Keratinocyte (primary cell): Measurements from ENCODE around the gene PSAP. TPM values are rescaled to one million over a fixed set of nuclear protein-coding genes. Genes with fewer than 3 reads are reported as not detected.

ENCODE experiments used
- DNase-seq: peaks from one replicate; pipeline ENCODE4 v3.0.0-alpha.2; 2011; ENCODE audit warnings: low read depth, missing footprints, low spot score
- FAIRE-seq: peaks from 2 replicates; lab custom pipeline; 2011; peaks lifted over from hg19 to GRCh38; lab: Jason Lieb, UNC
- H2AFZ ChIP-seq: 2 replicates; pipeline ENCODE4 v1.6.0; 2012; ENCODE audit warnings: low read length, control low read depth, inconsistent platforms; ENCODE audit not compliant: control insufficient read depth
- H3K27ac ChIP-seq: 2 replicates; pipeline ENCODE4 v1.5.1; 2011; ENCODE audit warnings: low read length; ENCODE audit not compliant: control insufficient read depth, insufficient read depth
- H3K27me3 ChIP-seq: 3 replicates; pipeline ENCODE4 v1.6.0; 2011; ENCODE audit warnings: low read length; ENCODE audit not compliant: control insufficient read depth, insufficient read depth; ENCODE audit errors: extremely low read depth
- H3K36me3 ChIP-seq, 2 experiments: 2 replicates in 1 of 2; 3 replicates in 1 of 2; pipeline ENCODE4 v1.5.1; 2011; ENCODE audit warnings: low read length in 2 of 2, mild to moderate bottlenecking in 1 of 2; ENCODE audit not compliant: control insufficient read depth in 2 of 2, insufficient read depth in 2 of 2; ENCODE audit errors: extremely low read depth in 1 of 2
- H3K4me1 ChIP-seq: 3 replicates; pipeline ENCODE4 v1.5.1; 2011; ENCODE audit warnings: low read length; ENCODE audit not compliant: control insufficient read depth, insufficient read depth; ENCODE audit errors: extremely low read depth
- H3K4me2 ChIP-seq: 3 replicates; pipeline ENCODE4 v1.6.0; 2011; ENCODE audit warnings: low read depth, low read length; ENCODE audit not compliant: control insufficient read depth, insufficient read depth; ENCODE audit errors: extremely low read depth
- H3K4me3 ChIP-seq, 3 experiments: fragments of 200-600 bp in 1 of 3; sonication (generic) in 1 of 3; 2 replicates in 2 of 3; 3 replicates in 1 of 3; pipeline ENCODE4 v1.5.1; 2011 to 2016; ENCODE audit warnings: low read length in 3 of 3, mild to moderate bottlenecking in 3 of 3, control low read depth in 2 of 3, inconsistent platforms in 1 of 3, low read depth in 1 of 3, mixed read lengths in 1 of 3, mixed run types in 1 of 3, moderate library complexity in 1 of 3; ENCODE audit not compliant: control insufficient read depth in 2 of 3, insufficient read depth in 2 of 3; ENCODE audit errors: extremely low read depth in 1 of 3
- H3K79me2 ChIP-seq: 2 replicates; pipeline ENCODE4 v1.6.0; 2012; ENCODE audit warnings: low read length; ENCODE audit not compliant: control insufficient read depth, insufficient read depth
- H3K9ac ChIP-seq: 3 replicates; pipeline ENCODE4 v1.6.0; 2011; ENCODE audit warnings: low read length; ENCODE audit not compliant: control insufficient read depth, insufficient read depth; ENCODE audit errors: extremely low read depth
- H3K9me1 ChIP-seq: 3 replicates; pipeline ENCODE4 v1.6.0; 2011; ENCODE audit warnings: low read length; ENCODE audit not compliant: control insufficient read depth, insufficient read depth; ENCODE audit errors: extremely low read depth
- H3K9me3 ChIP-seq: 2 replicates; pipeline ENCODE4 v1.5.1; 2012; ENCODE audit warnings: low read depth, low read length; ENCODE audit not compliant: control insufficient read depth
- H4K20me1 ChIP-seq: 3 replicates; pipeline ENCODE4 v1.6.0; 2011; ENCODE audit warnings: low read length; ENCODE audit not compliant: control insufficient read depth, insufficient read depth; ENCODE audit errors: extremely low read depth
- CTCF ChIP-seq, 3 experiments: IDR thresholded peaks in 1 of 3; conservative IDR thresholded peaks in 1 of 3; optimal IDR thresholded peaks in 1 of 3; 2 replicates in 2 of 3; 3 replicates in 1 of 3; pipeline versions ENCODE3 to v1.5.1; 2011; ENCODE audit warnings: low read length in 3 of 3, mild to moderate bottlenecking in 3 of 3, moderate library complexity in 2 of 3, control low read depth in 1 of 3, inconsistent platforms in 1 of 3; ENCODE audit not compliant: insufficient read depth in 2 of 3; ENCODE audit errors: extremely low read depth in 1 of 3
- EZH2 ChIP-seq: IDR thresholded peaks from one replicate; pipeline ENCODE4 v1.6.1; 2012; ENCODE audit warnings: inconsistent platforms, mild to moderate bottlenecking, low read length, moderate library complexity
- dilution Hi-C: fragments of 300-500 bp; cut with MboI; formaldehyde crosslinking; loops from one replicate; pipeline ENCODE4 v1.7.0; 2020; ENCODE audit warnings: low sequenced_read_pairs; ENCODE audit not compliant: extremely low pct_ligation_motif_present
- polyA plus RNA-seq, 5 experiments: library from polyadenylated mRNA; depleted of rRNA in 3 of 5; stranded (reverse) in 3 of 5; stranded (forward) in 1 of 5; unstranded in 1 of 5; fragments of >200 nt; gene quantifications; 1 replicate in 1 of 5; 2 replicates in 3 of 5; 3 replicates in 1 of 5; pipeline versions ENCODE4 v1.2.1 to v1.2.3, GENCODE V29; 2011 to 2012; ENCODE audit warnings: missing spikeins in 2 of 5, low read depth in 1 of 5, low replicate concordance in 1 of 5

PSAP gene
- polyA plus RNA-seq, 1 donor (not counting 4 experiments of a cell fraction or from before 2014, with no cell fraction given): 1,075 TPM

- H3K9ac ChIP-seq: no peak overlapping the region
- H3K4me3 ChIP-seq: no peak overlapping the region
- no peak overlapping the region for H3K4me2 ChIP-seq
- no peaks in the 10 kb centered on the region for H4K20me1 ChIP-seq
- no peaks in the 10 kb centered on the region for H3K79me2 ChIP-seq
- FAIRE-seq (peak; percentile 39), DNase-seq (no peak)
- TF ChIP-seq EZH2 (no peak), CTCF (optimal IDR thresholded peaks at IDR 0.05 in 1 of 3, IDR thresholded peaks at IDR 0.05 in 1 of 3, conservative IDR thresholded peaks at IDR 0.05 in 1 of 3; ENCODE audit: extremely low read depth in 1 of 3, insufficient read depth in 2 of 3, low read length in 3 of 3) (peak; percentile 73 to 89 (median 89))
- no peak overlapping the region for H3K27ac ChIP-seq
- no peaks in the 10 kb centered on the region for H3K9me3 ChIP-seq
- dilution Hi-C loops: no loop called here
- H3K9me1 ChIP-seq: no peaks in the 10 kb centered on the region
- H3K36me3 ChIP-seq: peaks cover 19 to 22% of the 10 kb centered on the region in 2 experiments
- no peaks in the 10 kb centered on the region for H3K4me1 ChIP-seq
- H3K27me3 ChIP-seq: peaks cover 3% of the 10 kb centered on the region
- H2AFZ ChIP-seq: no peak overlapping the region
Measured at GRCh38 chr10:71812016-71812912, 38.8 kb downstream of the PSAP start.

- H3K27ac ChIP-seq: no peak overlapping the region
- H3K4me1 ChIP-seq: no peaks in the 10 kb centered on the region
- H3K9me1 ChIP-seq: no peaks in the 10 kb centered on the region
- peaks cover 4% of the 10 kb centered on the region for H3K27me3 ChIP-seq
- no peaks in the 10 kb centered on the region for H3K9me3 ChIP-seq
- dilution Hi-C loops: no loop called here
- no peak for DNase-seq
- H3K79me2 ChIP-seq: no peaks in the 10 kb centered on the region
- FAIRE-seq: no peak
- TF ChIP-seq EZH2: no peak
- TF ChIP-seq CTCF (optimal IDR thresholded peaks at IDR 0.05 in 1 of 3, IDR thresholded peaks at IDR 0.05 in 1 of 3, conservative IDR thresholded peaks at IDR 0.05 in 1 of 3; ENCODE audit: extremely low read depth in 1 of 3, insufficient read depth in 2 of 3, low read length in 3 of 3): no peak
- H2AFZ ChIP-seq: no peak overlapping the region
- H3K4me3 ChIP-seq: no peak overlapping the region
- H3K9ac ChIP-seq: no peak overlapping the region
- H3K36me3 ChIP-seq: peaks cover 11 to 16% of the 10 kb centered on the region in 2 experiments
- H4K20me1 ChIP-seq: no peaks in the 10 kb centered on the region
- no peak overlapping the region for H3K4me2 ChIP-seq
Measured at GRCh38 chr10:71811351-71811750, 39.7 kb downstream of the PSAP start.
